ENCODE measurements around the gene ARHGAP9. TPM values are rescaled to one million over a fixed set of nuclear protein-coding genes. Genes with fewer than 3 reads are reported as not detected.

Gene ARHGAP9
- total RNA-seq, result not detected in 2 replicates

GRCh38 chr12:57479376-57480115 lies at the start of gene ARHGAP9:
ARHGAP9 (minus strand) TSS chr12:57479866; CDS start chr12:57479406, 460 bp downstream.

GRCh38 chr12:57522011-57522886 lies 42.6 kb upstream of the ARHGAP9 start, which contains the start of gene MBD6:
MBD6 (plus strand) TSS chr12:57522824; CDS start chr12:57524304, 1,480 bp downstream.

DNA sequence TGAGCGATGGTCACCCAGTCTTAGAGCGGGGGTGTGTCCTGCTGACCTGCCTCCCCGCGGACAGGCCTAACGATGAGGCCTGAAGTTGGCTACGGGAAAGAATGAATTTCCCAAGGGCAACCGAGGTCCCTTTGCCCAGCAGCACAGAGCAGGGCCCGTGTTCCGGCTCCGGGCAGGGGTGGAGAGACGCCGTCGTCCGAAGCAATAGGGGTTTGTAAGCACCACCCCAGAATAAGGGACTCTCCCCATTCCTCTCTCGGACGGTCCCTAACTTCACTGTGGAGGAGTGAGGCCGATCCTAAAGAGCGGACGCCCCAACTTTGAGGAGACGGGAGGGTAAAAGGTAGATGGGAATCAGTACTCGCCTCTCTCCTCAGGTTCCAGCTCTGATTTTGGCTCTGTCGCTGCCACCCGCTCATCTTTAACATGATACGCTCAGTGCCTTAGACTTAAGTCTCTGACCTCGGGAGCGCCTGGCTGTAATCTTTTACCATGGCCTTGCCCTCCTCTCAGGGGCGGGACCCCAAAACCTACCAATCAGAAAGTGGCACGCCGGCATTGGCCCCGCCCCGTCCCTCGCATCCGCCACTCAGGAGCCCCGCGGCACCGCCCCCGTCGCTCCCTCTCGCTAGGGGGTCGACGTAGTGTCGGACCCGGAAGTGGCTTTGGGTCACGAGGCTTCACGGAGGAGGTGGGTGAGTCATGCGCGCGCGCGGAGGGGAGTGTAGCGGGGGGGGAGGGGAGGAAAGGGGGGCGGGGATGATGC lies 40.6 kb upstream of the ARHGAP9 start, which contains the start of gene DDIT3:
TSS of gene DDIT3 (minus strand) at position 462 of the 766 bp plus-strand sequence. CDS start 3,108 bp downstream, outside the sequence.

GRCh38 chr12:57487597-57488401 lies 8.1 kb upstream of the ARHGAP9 start, which contains the start of gene MARS1:
MARS1 (plus strand) TSS chr12:57488068; CDS start chr12:57488091, 23 bp downstream.

DNA sequence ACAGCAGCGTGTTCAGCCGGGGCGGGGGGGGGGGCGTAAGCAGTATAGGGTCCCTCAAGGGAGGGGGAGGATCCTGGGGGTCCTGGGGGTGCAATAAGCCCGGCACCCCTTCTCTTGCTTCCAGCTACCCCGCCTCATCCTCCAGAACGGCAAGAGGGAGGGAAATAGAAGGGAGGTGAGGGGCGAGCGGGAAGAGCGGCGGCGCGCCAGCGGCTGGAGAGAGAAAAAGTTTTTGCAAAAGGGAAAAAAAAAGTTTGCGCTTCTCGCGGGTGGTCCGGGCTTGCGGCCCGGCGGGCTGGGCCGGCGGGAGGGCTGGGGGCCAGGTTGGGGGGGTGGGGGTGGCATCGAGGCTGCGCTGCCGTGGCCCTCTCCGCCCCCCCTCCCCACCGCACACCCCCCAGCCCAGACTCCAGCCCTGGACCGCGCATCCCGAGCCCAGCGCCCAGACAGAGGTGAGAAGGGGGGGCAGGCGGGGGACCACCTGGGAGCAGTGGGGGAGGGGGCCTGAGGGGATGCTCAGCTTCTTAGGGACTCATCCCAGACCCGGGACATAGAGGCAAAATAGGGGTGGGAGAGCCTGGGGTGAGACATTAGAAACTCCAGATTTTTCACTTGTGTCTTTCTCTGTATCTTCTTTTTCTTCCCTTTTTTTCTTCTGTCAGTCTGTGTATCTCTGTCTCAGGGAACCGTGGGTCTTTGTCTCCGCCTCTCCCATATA lies 19.8 kb downstream of the ARHGAP9 start, which contains the start of gene GLI1:
TSS of gene GLI1 (plus strand) at position 36 of the 718 bp plus-strand sequence. CDS start 3,907 bp downstream, outside the sequence.

DNA sequence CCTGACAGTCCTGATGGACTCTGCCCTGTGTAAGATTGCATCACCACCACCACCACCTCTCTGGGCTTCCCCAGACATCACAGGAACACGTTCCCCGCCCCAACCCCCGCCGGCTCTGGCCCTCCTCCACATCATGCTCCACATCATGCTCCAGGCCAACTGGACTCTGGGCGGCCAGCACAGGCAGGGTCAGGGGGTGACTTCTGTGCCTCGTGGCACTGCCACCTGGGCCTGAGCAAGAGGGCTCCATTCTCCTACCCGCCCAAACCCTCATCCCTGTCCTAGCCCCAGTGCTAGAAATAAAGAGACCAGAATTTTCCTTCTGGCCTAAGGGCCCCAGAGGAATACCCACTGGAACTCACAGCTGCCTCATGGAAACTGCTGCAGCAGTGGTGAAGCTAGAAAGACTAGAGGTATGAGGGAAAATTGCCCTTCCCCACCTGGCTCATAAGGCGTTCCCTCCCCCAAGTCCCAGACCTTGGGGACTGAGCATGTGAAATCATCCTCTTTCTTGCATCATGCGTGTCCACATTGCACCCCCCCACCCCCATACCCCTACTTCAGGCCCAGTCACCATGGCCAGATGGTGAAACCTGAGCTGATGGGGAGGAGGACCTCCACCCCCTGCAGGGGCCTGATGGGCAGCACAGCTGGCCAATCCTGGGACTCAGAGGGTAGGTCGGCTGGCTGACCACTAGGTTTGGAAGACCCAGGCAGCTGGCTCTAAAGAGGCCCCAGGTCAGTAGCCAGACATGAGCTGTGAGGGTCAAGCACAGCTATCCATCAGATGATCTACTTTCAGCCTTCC lies 24.9 kb downstream of the ARHGAP9 start, which contains the start of gene INHBE:
TSS of gene INHBE (plus strand) at position 742 of the 808 bp plus-strand sequence. CDS start 230 bp downstream, outside the sequence.

DNA sequence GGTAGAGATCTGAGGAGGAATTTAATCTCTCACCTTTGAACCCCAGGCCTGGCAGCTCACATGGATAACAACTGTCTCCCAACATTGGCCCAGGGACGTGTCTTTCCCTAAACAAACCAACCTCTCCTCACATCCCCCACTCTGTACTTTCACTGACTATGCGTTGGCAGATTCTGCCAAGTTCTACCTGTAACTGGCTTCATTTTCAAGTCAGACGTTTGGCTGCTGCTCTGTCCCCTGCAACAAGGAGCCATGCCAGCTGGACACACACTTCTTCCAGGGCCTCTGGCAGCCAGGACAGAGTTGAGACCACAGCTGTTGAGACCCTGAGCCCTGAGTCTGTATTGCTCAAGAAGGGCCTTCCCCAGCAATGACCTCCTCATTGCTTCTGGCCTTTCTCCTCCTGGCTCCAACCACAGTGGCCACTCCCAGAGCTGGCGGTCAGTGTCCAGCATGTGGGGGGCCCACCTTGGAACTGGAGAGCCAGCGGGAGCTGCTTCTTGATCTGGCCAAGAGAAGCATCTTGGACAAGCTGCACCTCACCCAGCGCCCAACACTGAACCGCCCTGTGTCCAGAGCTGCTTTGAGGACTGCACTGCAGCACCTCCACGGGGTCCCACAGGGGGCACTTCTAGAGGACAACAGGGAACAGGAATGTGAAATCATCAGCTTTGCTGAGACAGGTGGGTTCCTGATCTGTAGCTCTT lies 45.0 kb downstream of the ARHGAP9 start, which contains the start of gene INHBC:
TSS of gene INHBC (plus strand) at position 268 of the 707 bp plus-strand sequence. CDS start at position 371, 103 bp downstream.

DNA sequence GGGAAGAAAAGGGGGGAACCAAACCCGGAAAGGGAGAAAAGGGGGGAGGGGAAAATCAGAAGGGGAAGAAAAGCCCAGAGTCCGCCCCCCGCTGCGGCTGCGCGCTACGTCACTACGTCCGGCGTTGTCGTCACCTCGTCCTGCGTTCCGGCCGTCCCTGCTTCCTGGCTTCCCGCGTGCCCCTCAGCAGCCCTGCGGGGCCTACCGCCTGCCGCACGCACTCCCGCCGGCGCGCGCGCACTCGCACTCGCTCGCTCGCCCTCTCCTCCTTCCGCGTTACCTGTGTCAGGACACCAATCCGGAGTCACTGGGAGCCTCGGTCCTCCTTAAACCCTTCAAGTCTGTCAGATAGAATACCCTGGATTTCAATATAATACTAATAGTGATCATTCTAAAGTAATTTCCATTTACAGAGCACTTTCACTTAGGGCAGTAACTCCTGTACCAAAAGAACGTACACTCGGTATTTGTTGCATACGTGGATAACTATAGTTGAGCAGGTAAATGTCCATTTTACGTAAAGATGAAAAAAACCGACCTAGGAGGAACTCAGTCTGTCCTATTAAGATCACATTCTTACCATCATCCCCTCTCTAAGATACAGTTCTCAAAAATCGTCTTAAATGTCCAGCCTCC lies 48.6 kb downstream of the ARHGAP9 start, which contains the start of gene R3HDM2:
TSS of gene R3HDM2 (minus strand) at position 113 of the 636 bp plus-strand sequence. CDS start 120,615 bp downstream, outside the sequence.

Other genes starting within 250 kb of the ARHGAP9 start
- gene STAC3, start 228.7 kb downstream of the ARHGAP9 start, total RNA-seq, result 1.1 TPM in 1 of 2 replicates, not detected in the other
- 6.7 and 12.6 TPM in 2 replicates for gene R3HDM2, start 48.8 kb downstream of the ARHGAP9 start, total RNA-seq
- not detected in 2 replicates for gene INHBC, start 45.1 kb downstream of the ARHGAP9 start, total RNA-seq
- 0.96 and 1.3 TPM in 2 replicates for gene INHBE, start 24.6 kb downstream of the ARHGAP9 start, total RNA-seq
- under 0.01 TPM in 1 of 2 replicates, not detected in the other for gene GLI1, start 20.1 kb downstream of the ARHGAP9 start, total RNA-seq
- gene MARS1, start 8.2 kb upstream of the ARHGAP9 start, total RNA-seq, result 191 and 216 TPM in 2 replicates
- gene DDIT3, start 40.6 kb upstream of the ARHGAP9 start, total RNA-seq, result 75.9 and 79.7 TPM in 2 replicates
- 4.5 and 6.0 TPM in 2 replicates for gene MBD6, start 43.0 kb upstream of the ARHGAP9 start, total RNA-seq
- gene DCTN2, start 67.3 kb upstream of the ARHGAP9 start, total RNA-seq, result 77.6 and 95.4 TPM in 2 replicates
- gene KIF5A, start 70.2 kb upstream of the ARHGAP9 start, total RNA-seq, result under 0.01 TPM in 1 of 2 replicates, not detected in the other
- gene PIP4K2C, start 111.3 kb upstream of the ARHGAP9 start, total RNA-seq, result 47.5 and 52.2 TPM in 2 replicates
- gene DTX3, start 125.0 kb upstream of the ARHGAP9 start, total RNA-seq, result 2.1 and 7.0 TPM in 2 replicates
- gene ARHGEF25, start 131.6 kb upstream of the ARHGAP9 start, total RNA-seq, result 1.9 and 2.2 TPM in 2 replicates
- gene B4GALNT1, start 153.3 kb upstream of the ARHGAP9 start, total RNA-seq, result 0.48 TPM in 1 of 2 replicates, not detected in the other
- gene OS9, start 214.3 kb upstream of the ARHGAP9 start, total RNA-seq, result 126 and 136 TPM in 2 replicates

Data from tracheal epithelial cell (primary cell).